Right atrium auricular region (tissue), 2 donors: ENCODE data around the gene DPEP2. TPM values are rescaled to one million over a fixed set of nuclear protein-coding genes. Genes with fewer than 3 reads are reported as not detected.

Source experiments
- DNase-seq: peaks from one replicate; pipeline ENCODE4 v3.0.0-alpha.2; 2019; ENCODE audit warnings: low spot score
- H3K27ac ChIP-seq, 2 donors: fragments of 200-600 bp; sonication (generic); 1 replicate in 1 of 2; 2 replicates in 1 of 2; pipeline ENCODE4 v1.5.1; 2016 to 2019
- H3K27me3 ChIP-seq, 2 donors: fragments of 200-600 bp; sonication (generic); one replicate each; pipeline versions ENCODE4 v1.5.1 to v1.6.0; 2017 to 2019
- H3K36me3 ChIP-seq: fragments of 200-600 bp; sonication (generic); one replicate; pipeline ENCODE4 v1.5.1; 2016
- H3K4me1 ChIP-seq, 2 donors: fragments of 200-600 bp; sonication (generic); one replicate each; pipeline versions ENCODE4 v1.5.1 to v1.6.0; 2017 to 2019
- H3K4me3 ChIP-seq, 2 donors: fragments of 200-600 bp; sonication (generic); 1 replicate in 1 of 2; 2 replicates in 1 of 2; pipeline ENCODE4 v1.5.1; 2017 to 2019; ENCODE audit warnings: mild to moderate bottlenecking in 1 of 2, moderate library complexity in 1 of 2
- H3K9me3 ChIP-seq, 2 donors: fragments of 200-600 bp; sonication (generic); one replicate each; pipeline ENCODE4 v1.5.1; 2019
- CTCF ChIP-seq, 2 donors: fragments of 200-600 bp; sonication (generic); IDR thresholded peaks; one replicate each; pipeline ENCODE4 v1.5.1; 2019; ENCODE audit warnings: antibody characterized with exemption in 2 of 2
- total RNA-seq, 2 donors: library from RNA; depleted of rRNA; stranded (reverse); fragments of >200 nt; gene quantifications; one replicate each; pipeline ENCODE4 v1.1.0, GENCODE V29; 2016

The DPEP2 gene
- total RNA-seq, 2 donors from 2014 or later = 0.85 to 1.6 TPM

GRCh38 chr16:68022728-68023537 is 23.6 kb upstream of the DPEP2 start, which contains the start of the genes DDX28 and DUS2:
Gene DDX28, minus strand, starts transcription at chr16:68023232. Its CDS starts 30 bp downstream, at chr16:68023202.
Gene DUS2, plus strand, starts transcription at chr16:68023284. Its CDS starts 14,740 bp downstream, at chr16:68038024.
- Histone ChIP-seq H3K4me3 (peak within 1 kb of the TSS; percentile 83 to 90), H3K9me3 (no peaks in the 10 kb centered on the region), H3K27ac (peak within 1 kb of the TSS; percentile 84 to 85), H3K27me3 (no peaks in the 10 kb centered on the region), H3K4me1 (peaks cover 0 to 28% of the 10 kb centered on the region in 2 donors), H3K36me3 (no peaks in the 10 kb centered on the region)
- TF ChIP-seq CTCF (IDR thresholded peaks at IDR 0.05) = peak in 1 of 2 donors; percentile 27
- peak; percentile 93 for DNase-seq

GRCh38 chr16:68022278-68022727 is 23.0 kb upstream of the DPEP2 start:
- Histone ChIP-seq H3K27me3 (no peaks in the 10 kb centered on the region), H3K27ac (peak overlapping the region; percentile 84 to 85), H3K4me1 (peaks cover 0 to 28% of the 10 kb centered on the region in 2 donors), H3K9me3 (no peaks in the 10 kb centered on the region), H3K36me3 (no peaks in the 10 kb centered on the region), H3K4me3 (peak overlapping the region; percentile 83 to 90)
- DNase-seq = no peak
- no peak for TF ChIP-seq CTCF (IDR thresholded peaks at IDR 0.05)

- Histone ChIP-seq H3K27ac (no peak overlapping the region), H3K4me3 (peak overlapping the region in 1 of 2 donors; percentile 83), H3K4me1 (peaks cover 0 to 28% of the 10 kb centered on the region in 2 donors), H3K36me3 (no peaks in the 10 kb centered on the region), H3K27me3 (no peaks in the 10 kb centered on the region), H3K9me3 (no peaks in the 10 kb centered on the region)
- TF ChIP-seq CTCF (IDR thresholded peaks at IDR 0.05) = no peak
- DNase-seq = no peak
These were observed 22.2 kb upstream of the DPEP2 start for GRCh38 chr16:68021490-68021889.

GRCh38 chr16:68019167-68019680 is 19.9 kb upstream of the DPEP2 start:
- Histone ChIP-seq H3K36me3 (no peaks in the 10 kb centered on the region), H3K27ac (no peak overlapping the region), H3K4me1 (peaks cover 0 to 26% of the 10 kb centered on the region in 2 donors), H3K27me3 (no peaks in the 10 kb centered on the region), H3K9me3 (no peaks in the 10 kb centered on the region), H3K4me3 (no peak overlapping the region)
- TF ChIP-seq CTCF (IDR thresholded peaks at IDR 0.05) = no peak
- no peak for DNase-seq

- Histone ChIP-seq H3K27me3 (no peaks in the 10 kb centered on the region), H3K4me3 (no peak within 1 kb of the TSS), H3K4me1 (no peaks in the 10 kb centered on the region), H3K27ac (no peak within 1 kb of the TSS), H3K9me3 (no peaks in the 10 kb centered on the region), H3K36me3 (no peaks in the 10 kb centered on the region)
- no peak for TF ChIP-seq CTCF (IDR thresholded peaks at IDR 0.05)
- no peak for DNase-seq
These were observed 16.4 kb upstream of the DPEP2 start, which contains the start of gene DPEP2NB for GRCh38 chr16:68015681-68016080. Gene DPEP2NB, minus strand, starts transcription at chr16:68015911. Its CDS starts 141 bp downstream, at chr16:68015770.
